Neuronal stem cell (in vitro differentiated cells): ENCODE results near the gene BBIP1.
A peak's percentile ranks its signal among the peaks of the same experiment; 100 is the strongest.

ENCODE experiments used
- DNase-seq: peaks from one replicate; pipeline ENCODE4 v3.0.0-alpha.2; 2013; ENCODE audit warnings: low spot score
- H2AFZ ChIP-seq: one replicate; pipeline ENCODE4 v1.6.1; 2013; ENCODE audit warnings: mild to moderate bottlenecking, low read length, inconsistent platforms
- H2AK5ac ChIP-seq: 2 replicates; pipeline ENCODE4 v1.6.1; 2013; ENCODE audit warnings: low read depth, mild to moderate bottlenecking, inconsistent platforms, low read length, moderate library complexity, mixed read lengths
- H2BK120ac ChIP-seq: 2 replicates; pipeline ENCODE4 v1.6.1; 2013; ENCODE audit warnings: low read depth, mild to moderate bottlenecking, inconsistent platforms, low read length, moderate library complexity, mixed read lengths
- H2BK12ac ChIP-seq: one replicate; pipeline ENCODE4 v1.6.1; 2013; ENCODE audit warnings: low read length, inconsistent platforms
- H2BK15ac ChIP-seq: 2 replicates; pipeline ENCODE4 v1.6.1; 2013; ENCODE audit warnings: mild to moderate bottlenecking, low read length, inconsistent platforms, mixed read lengths
- H2BK5ac ChIP-seq: one replicate; pipeline ENCODE4 v1.6.1; 2013; ENCODE audit warnings: inconsistent platforms, mild to moderate bottlenecking, low read length, moderate library complexity
- H3K14ac ChIP-seq: one replicate; pipeline ENCODE4 v1.6.1; 2013; ENCODE audit warnings: low read length, inconsistent platforms
- H3K18ac ChIP-seq: 2 replicates; pipeline ENCODE4 v1.6.1; 2013; ENCODE audit warnings: low read length, inconsistent platforms
- H3K23ac ChIP-seq: 2 replicates; pipeline ENCODE4 v1.6.1; 2013; ENCODE audit warnings: low read depth, mild to moderate bottlenecking, mixed read lengths, low read length, inconsistent platforms; ENCODE audit not compliant: poor library complexity
- H3K27ac ChIP-seq: replicated peaks from 3 replicates; pipeline ENCODE4 v1.5.1; 2013; ENCODE audit warnings: low read length, inconsistent platforms
- H3K27me3 ChIP-seq, 3 experiments: 2 replicates each; pipeline ENCODE4 v1.6.1; 2013; ENCODE audit warnings: low read length in 3 of 3, mild to moderate bottlenecking in 2 of 3, inconsistent platforms in 1 of 3, low read depth in 1 of 3, mixed read lengths in 1 of 3, moderate library complexity in 1 of 3; ENCODE audit not compliant: control insufficient read depth in 3 of 3, insufficient read depth in 3 of 3
- H3K36me3 ChIP-seq, 2 donors: replicated peaks in 1 of 2; 2 replicates each; pipeline ENCODE4 v1.6.1; 2013; ENCODE audit warnings: low read length in 2 of 2; ENCODE audit not compliant: control insufficient read depth in 2 of 2, insufficient read depth in 2 of 2
- H3K4ac ChIP-seq: 2 replicates; pipeline ENCODE4 v1.6.1; 2013; ENCODE audit warnings: inconsistent platforms, mild to moderate bottlenecking, low read length, moderate library complexity
- H3K4me1 ChIP-seq, 2 donors: 1 replicate in 1 of 2; 2 replicates in 1 of 2; pipeline ENCODE4 v1.6.1; 2013; ENCODE audit warnings: low read length in 2 of 2, low read depth in 1 of 2; ENCODE audit not compliant: control insufficient read depth in 2 of 2, insufficient read depth in 1 of 2
- H3K4me2 ChIP-seq: one replicate; pipeline ENCODE4 v1.6.1; 2013; ENCODE audit warnings: mild to moderate bottlenecking, low read length, inconsistent platforms; ENCODE audit not compliant: insufficient read depth, poor library complexity, severe bottlenecking
- H3K4me3 ChIP-seq, 2 donors: 2 replicates each; pipeline ENCODE4 v1.5.1; 2013; ENCODE audit warnings: low read length in 2 of 2, mild to moderate bottlenecking in 2 of 2, inconsistent platforms in 1 of 2, moderate library complexity in 1 of 2
- H3K79me1 ChIP-seq: one replicate; pipeline ENCODE4 v1.6.1; 2013; ENCODE audit warnings: low read depth, mild to moderate bottlenecking, inconsistent platforms, low read length, moderate library complexity
- H3K9ac ChIP-seq: one replicate; pipeline ENCODE4 v1.6.1; 2013; ENCODE audit warnings: mild to moderate bottlenecking, low read depth, low read length, inconsistent platforms; ENCODE audit not compliant: poor library complexity
- H3K9me3 ChIP-seq, 2 donors: replicated peaks in 1 of 2; 2 replicates each; pipeline versions ENCODE3 to v1.6.1; 2013; ENCODE audit warnings: low read length in 2 of 2, mild to moderate bottlenecking in 2 of 2, inconsistent platforms in 1 of 2, low read depth in 1 of 2, mixed read lengths in 1 of 2, moderate library complexity in 1 of 2; ENCODE audit not compliant: control insufficient read depth in 2 of 2, insufficient read depth in 1 of 2
- H4K8ac ChIP-seq: one replicate; pipeline ENCODE4 v1.6.1; 2013; ENCODE audit warnings: low read depth, mild to moderate bottlenecking, inconsistent platforms, low read length, moderate library complexity
- H4K91ac ChIP-seq: one replicate; pipeline ENCODE4 v1.6.1; 2013; ENCODE audit warnings: low read length, low read depth, mild to moderate bottlenecking, inconsistent platforms; ENCODE audit not compliant: poor library complexity
- WGBS, 2 donors: extraction: QIAGEN DNeasy Blood & Tissue Kit; methylation state at CpG; one replicate each; pipeline ENCODE4 v1.1.7; 2013; ENCODE audit warnings: missing lambda C conversion rate in 2 of 2, mixed read lengths in 1 of 2; ENCODE audit not compliant: insufficient read length in 2 of 2, insufficient replicate concordance in 1 of 2; ENCODE audit errors: extremely low coverage in 2 of 2; 5-methylcytosine and 5-hydroxymethylcytosine counted together

BBIP1 gene

GRCh38 chr10:110936757-110937156 lies 17.8 kb upstream of the BBIP1 start:
- no peak overlapping the region for H3K27ac ChIP-seq
- no peaks in the 10 kb centered on the region for H3K27me3 ChIP-seq
- no peak overlapping the region for H2BK5ac ChIP-seq
- H2AFZ ChIP-seq = no peak overlapping the region
- WGBS, 2 donors = no CpG with 5 or more reads among the region's 18 CpGs
- H3K4ac ChIP-seq = no peak overlapping the region
- peak overlapping the region; percentile 76 for H4K8ac ChIP-seq
- peaks cover 5% of the 10 kb centered on the region for H3K79me1 ChIP-seq
- no peaks in the 10 kb centered on the region for H3K4me1 ChIP-seq
- no peak overlapping the region for H3K14ac ChIP-seq
- no peak overlapping the region for H4K91ac ChIP-seq
- no peak overlapping the region for H2BK15ac ChIP-seq
- no peak overlapping the region for H2AK5ac ChIP-seq
- H3K4me2 ChIP-seq = no peak overlapping the region
- H3K9me3 ChIP-seq = peaks cover 0 to 3% of the 10 kb centered on the region in 2 donors
- H3K23ac ChIP-seq = no peak overlapping the region
- no peak overlapping the region for H2BK12ac ChIP-seq
- H3K4me3 ChIP-seq = no peak overlapping the region
- no peak overlapping the region for H3K9ac ChIP-seq
- H3K18ac ChIP-seq = no peak overlapping the region
- no peak for DNase-seq
- no peak overlapping the region for H2BK120ac ChIP-seq
- peaks cover 0 to 18% of the 10 kb centered on the region in 2 donors for H3K36me3 ChIP-seq

- H2BK120ac ChIP-seq = no peak overlapping the region
- H3K27me3 ChIP-seq = no peaks in the 10 kb centered on the region
- H2BK12ac ChIP-seq = no peak overlapping the region
- DNase-seq = no peak
- no peak overlapping the region for H3K23ac ChIP-seq
- no peak overlapping the region for H3K18ac ChIP-seq
- H2BK5ac ChIP-seq = no peak overlapping the region
- no peak overlapping the region for H3K9ac ChIP-seq
- H4K8ac ChIP-seq = no peak overlapping the region
- H3K4me1 ChIP-seq = no peaks in the 10 kb centered on the region
- H3K9me3 ChIP-seq = no peaks in the 10 kb centered on the region
- no peak overlapping the region for H3K14ac ChIP-seq
- no peak overlapping the region for H2BK15ac ChIP-seq
- peaks cover 5% of the 10 kb centered on the region for H3K79me1 ChIP-seq
- no peak overlapping the region for H3K4ac ChIP-seq
- no peak overlapping the region for H2AK5ac ChIP-seq
- no peak overlapping the region for H3K4me3 ChIP-seq
- H3K27ac ChIP-seq = no peak overlapping the region
- no peak overlapping the region for H4K91ac ChIP-seq
- no peak overlapping the region for H2AFZ ChIP-seq
- H3K4me2 ChIP-seq = no peak overlapping the region
- H3K36me3 ChIP-seq = peaks cover 0 to 7% of the 10 kb centered on the region in 2 donors
- WGBS, 2 donors = no CpG with 5 or more reads among the region's 1 CpG
These were observed 13.7 kb upstream of the BBIP1 start for GRCh38 chr10:110932505-110933180.

GRCh38 chr10:110931769-110932381 lies 12.9 kb upstream of the BBIP1 start:
- no peak for DNase-seq
- Histone ChIP-seq H3K9me3 (no peaks in the 10 kb centered on the region), H3K27ac (no peak overlapping the region), H3K36me3 (peaks cover 0 to 5% of the 10 kb centered on the region in 2 donors), H3K79me1 (peaks cover 4% of the 10 kb centered on the region), H3K14ac (no peak overlapping the region), H3K4ac (no peak overlapping the region), H3K23ac (no peak overlapping the region), H2AFZ (no peak overlapping the region), H4K8ac (no peak overlapping the region), H4K91ac (no peak overlapping the region), H3K18ac (no peak overlapping the region), H2AK5ac (no peak overlapping the region), H2BK15ac (no peak overlapping the region), H3K4me2 (no peak overlapping the region), H3K27me3 (no peaks in the 10 kb centered on the region), H3K4me1 (no peaks in the 10 kb centered on the region), H2BK120ac (no peak overlapping the region), H3K4me3 (no peak overlapping the region), H2BK12ac (no peak overlapping the region), H2BK5ac (no peak overlapping the region), H3K9ac (no peak overlapping the region)
- no CpG with 5 or more reads among the region's 1 CpG for WGBS, 2 donors

GRCh38 chr10:110927461-110927860 lies 8.5 kb upstream of the BBIP1 start:
- H3K9ac ChIP-seq = no peak overlapping the region
- no peak overlapping the region for H3K14ac ChIP-seq
- no peak overlapping the region for H2AK5ac ChIP-seq
- H3K36me3 ChIP-seq = no peaks in the 10 kb centered on the region
- H2BK5ac ChIP-seq = no peak overlapping the region
- no peaks in the 10 kb centered on the region for H3K27me3 ChIP-seq
- H4K91ac ChIP-seq = no peak overlapping the region
- WGBS, 2 donors = no CpG with 5 or more reads among the region's 2 CpGs
- H3K4me2 ChIP-seq = no peak overlapping the region
- DNase-seq = no peak
- H2BK15ac ChIP-seq = no peak overlapping the region
- no peak overlapping the region for H2BK12ac ChIP-seq
- no peak overlapping the region for H3K23ac ChIP-seq
- H2BK120ac ChIP-seq = no peak overlapping the region
- H3K4me3 ChIP-seq = no peak overlapping the region
- H3K4ac ChIP-seq = no peak overlapping the region
- no peaks in the 10 kb centered on the region for H3K4me1 ChIP-seq
- no peaks in the 10 kb centered on the region for H3K79me1 ChIP-seq
- no peak overlapping the region for H3K18ac ChIP-seq
- H3K27ac ChIP-seq = no peak overlapping the region
- H4K8ac ChIP-seq = no peak overlapping the region
- H2AFZ ChIP-seq = no peak overlapping the region
- no peaks in the 10 kb centered on the region for H3K9me3 ChIP-seq
